IPS-20b (cell line): ENCODE results near the gene FAM32A.

Source experiments
- H3K27ac ChIP-seq: one replicate; pipeline ENCODE4 v1.5.1; 2013; ENCODE audit warnings: low read length
- H3K27me3 ChIP-seq: 2 replicates; pipeline ENCODE4 v1.6.1; 2013; ENCODE audit warnings: mild to moderate bottlenecking, low read length, inconsistent platforms; ENCODE audit not compliant: insufficient read depth
- H3K36me3 ChIP-seq: 2 replicates; pipeline ENCODE4 v1.6.1; 2013; ENCODE audit warnings: low read depth, mild to moderate bottlenecking, inconsistent platforms, low read length, moderate library complexity; ENCODE audit not compliant: insufficient read depth
- H3K4me1 ChIP-seq: 2 replicates; pipeline ENCODE4 v1.6.1; 2013; ENCODE audit warnings: mild to moderate bottlenecking, control low read depth, inconsistent platforms, low read length, moderate library complexity; ENCODE audit not compliant: insufficient read depth
- H3K4me3 ChIP-seq: 2 replicates; pipeline ENCODE4 v1.5.1; 2013; ENCODE audit warnings: mild to moderate bottlenecking, low read length, inconsistent platforms
- H3K9ac ChIP-seq: 2 replicates; pipeline ENCODE4 v1.6.1; 2013; ENCODE audit warnings: low read depth, mild to moderate bottlenecking, inconsistent platforms, low read length, moderate library complexity
- H3K9me3 ChIP-seq: 2 replicates; pipeline ENCODE4 v1.6.1; 2013; ENCODE audit warnings: mild to moderate bottlenecking, low read depth, low read length, inconsistent platforms; ENCODE audit not compliant: insufficient read depth

Gene FAM32A

GRCh38 chr19:16193466-16193865 is 8.3 kb downstream of the FAM32A start:
- Histone ChIP-seq H3K4me3 (no peak overlapping the region), H3K9me3 (no peaks in the 10 kb centered on the region), H3K9ac (no peak overlapping the region), H3K27ac (no peak overlapping the region), H3K27me3 (no peaks in the 10 kb centered on the region), H3K4me1 (peaks cover 2% of the 10 kb centered on the region; the same call in 1 of the 2 replicates), H3K36me3 (peaks cover 37% of the 10 kb centered on the region)

- peak overlapping the region; percentile 66; the same call in 1 of the 2 replicates for H3K9ac ChIP-seq
- H3K4me1 ChIP-seq: peaks cover 2% of the 10 kb centered on the region; the same call in 1 of the 2 replicates
- H3K27me3 ChIP-seq: no peaks in the 10 kb centered on the region
- H3K4me3 ChIP-seq: peak overlapping the region; percentile 96
- H3K27ac ChIP-seq: no peak overlapping the region
- peaks cover 2% of the 10 kb centered on the region; the same call in 1 of the 2 replicates for H3K36me3 ChIP-seq
- no peaks in the 10 kb centered on the region for H3K9me3 ChIP-seq
Measured at GRCh38 chr19:16197188-16197621, 12.0 kb downstream of the FAM32A start.

- peak within 1 kb of the TSS; percentile 75; the same call in 1 of the 2 replicates for H3K9ac ChIP-seq
- H3K36me3 ChIP-seq: no peaks in the 10 kb centered on the region
- H3K9me3 ChIP-seq: no peaks in the 10 kb centered on the region
- H3K27me3 ChIP-seq: no peaks in the 10 kb centered on the region
- H3K27ac ChIP-seq: no peak within 1 kb of the TSS
- peaks cover 2% of the 10 kb centered on the region; the same call in 1 of the 2 replicates for H3K4me1 ChIP-seq
- peak within 1 kb of the TSS; percentile 96 for H3K4me3 ChIP-seq
Measured at GRCh38 chr19:16197622-16198369, 12.6 kb downstream of the FAM32A start, which contains the start of gene AP1M1. TSS of gene AP1M1 (plus strand) at chr19:16197911. CDS start at chr19:16198027, 116 bp downstream.

- Histone ChIP-seq H3K9ac (peak overlapping the region; percentile 75; the same call in 1 of the 2 replicates), H3K4me3 (peak overlapping the region; percentile 96), H3K27ac (no peak overlapping the region), H3K36me3 (peaks cover 5% of the 10 kb centered on the region), H3K4me1 (peaks cover 2% of the 10 kb centered on the region; the same call in 1 of the 2 replicates), H3K27me3 (no peaks in the 10 kb centered on the region), H3K9me3 (no peaks in the 10 kb centered on the region)
Measured at GRCh38 chr19:16198370-16198651, 13.1 kb downstream of the FAM32A start.

- no peak overlapping the region for H3K9ac ChIP-seq
- H3K36me3 ChIP-seq: peaks cover 9% of the 10 kb centered on the region
- no peak overlapping the region for H3K27ac ChIP-seq
- no peak overlapping the region for H3K4me3 ChIP-seq
- H3K27me3 ChIP-seq: no peaks in the 10 kb centered on the region
- H3K9me3 ChIP-seq: no peaks in the 10 kb centered on the region
- H3K4me1 ChIP-seq: peaks cover 2% of the 10 kb centered on the region; the same call in 1 of the 2 replicates
Measured at GRCh38 chr19:16199275-16199932, 14.2 kb downstream of the FAM32A start.

GRCh38 chr19:16200038-16201010 is 15.1 kb downstream of the FAM32A start:
- Histone ChIP-seq H3K9me3 (no peaks in the 10 kb centered on the region), H3K4me3 (no peak overlapping the region), H3K36me3 (peaks cover 9% of the 10 kb centered on the region), H3K27me3 (no peaks in the 10 kb centered on the region), H3K27ac (no peak overlapping the region), H3K9ac (no peak overlapping the region), H3K4me1 (peaks cover 2% of the 10 kb centered on the region; the same call in 1 of the 2 replicates)

- Histone ChIP-seq H3K4me3 (no peak overlapping the region), H3K36me3 (peaks cover 9% of the 10 kb centered on the region), H3K27ac (no peak overlapping the region), H3K9ac (no peak overlapping the region), H3K27me3 (no peaks in the 10 kb centered on the region), H3K4me1 (peaks cover 2% of the 10 kb centered on the region; the same call in 1 of the 2 replicates), H3K9me3 (no peaks in the 10 kb centered on the region)
Measured at GRCh38 chr19:16201011-16201391, 15.8 kb downstream of the FAM32A start.

GRCh38 chr19:16202320-16203255 is 17.4 kb downstream of the FAM32A start:
- no peak overlapping the region for H3K9ac ChIP-seq
- H3K9me3 ChIP-seq: no peaks in the 10 kb centered on the region
- no peaks in the 10 kb centered on the region for H3K27me3 ChIP-seq
- no peaks in the 10 kb centered on the region for H3K4me1 ChIP-seq
- H3K27ac ChIP-seq: no peak overlapping the region
- peaks cover 9% of the 10 kb centered on the region for H3K36me3 ChIP-seq
- H3K4me3 ChIP-seq: no peak overlapping the region

GRCh38 chr19:16203256-16204004 is 18.2 kb downstream of the FAM32A start:
- no peaks in the 10 kb centered on the region for H3K27me3 ChIP-seq
- H3K9me3 ChIP-seq: no peaks in the 10 kb centered on the region
- no peaks in the 10 kb centered on the region for H3K4me1 ChIP-seq
- no peak overlapping the region for H3K9ac ChIP-seq
- peaks cover 17% of the 10 kb centered on the region for H3K36me3 ChIP-seq
- H3K4me3 ChIP-seq: no peak overlapping the region
- no peak overlapping the region for H3K27ac ChIP-seq

GRCh38 chr19:16204005-16204294 is 18.7 kb downstream of the FAM32A start:
- no peaks in the 10 kb centered on the region for H3K9me3 ChIP-seq
- H3K27ac ChIP-seq: no peak overlapping the region
- H3K4me1 ChIP-seq: no peaks in the 10 kb centered on the region
- H3K4me3 ChIP-seq: no peak overlapping the region
- H3K9ac ChIP-seq: no peak overlapping the region
- no peaks in the 10 kb centered on the region for H3K27me3 ChIP-seq
- peaks cover 23% of the 10 kb centered on the region for H3K36me3 ChIP-seq
